ES-I3 (cell line): ENCODE data around the gene ANAPC15.
"Not testable (repeated sequence)": the region's sequence is repeated elsewhere in the genome, so short reads cannot be mapped to it uniquely, and the experiment has no call there.

ENCODE experiments used
- H3K36me3 ChIP-seq: 2 replicates; pipeline ENCODE4 v1.6.1; 2013; ENCODE audit warnings: mild to moderate bottlenecking, low read length, control low read depth, moderate library complexity; ENCODE audit not compliant: insufficient read depth
- H3K4me1 ChIP-seq: 2 replicates; pipeline ENCODE4 v1.6.1; 2013; ENCODE audit warnings: mild to moderate bottlenecking, control low read depth, low read length; ENCODE audit not compliant: insufficient read depth
- H3K9ac ChIP-seq: 2 replicates; pipeline ENCODE4 v1.6.1; 2013; ENCODE audit warnings: low read depth, mild to moderate bottlenecking, low read length, moderate library complexity
- H3K9me3 ChIP-seq: 2 replicates; pipeline ENCODE4 v1.6.1; 2013; ENCODE audit warnings: mild to moderate bottlenecking, low read length, moderate library complexity; ENCODE audit not compliant: control insufficient read depth, insufficient read depth

Gene ANAPC15

DNA sequence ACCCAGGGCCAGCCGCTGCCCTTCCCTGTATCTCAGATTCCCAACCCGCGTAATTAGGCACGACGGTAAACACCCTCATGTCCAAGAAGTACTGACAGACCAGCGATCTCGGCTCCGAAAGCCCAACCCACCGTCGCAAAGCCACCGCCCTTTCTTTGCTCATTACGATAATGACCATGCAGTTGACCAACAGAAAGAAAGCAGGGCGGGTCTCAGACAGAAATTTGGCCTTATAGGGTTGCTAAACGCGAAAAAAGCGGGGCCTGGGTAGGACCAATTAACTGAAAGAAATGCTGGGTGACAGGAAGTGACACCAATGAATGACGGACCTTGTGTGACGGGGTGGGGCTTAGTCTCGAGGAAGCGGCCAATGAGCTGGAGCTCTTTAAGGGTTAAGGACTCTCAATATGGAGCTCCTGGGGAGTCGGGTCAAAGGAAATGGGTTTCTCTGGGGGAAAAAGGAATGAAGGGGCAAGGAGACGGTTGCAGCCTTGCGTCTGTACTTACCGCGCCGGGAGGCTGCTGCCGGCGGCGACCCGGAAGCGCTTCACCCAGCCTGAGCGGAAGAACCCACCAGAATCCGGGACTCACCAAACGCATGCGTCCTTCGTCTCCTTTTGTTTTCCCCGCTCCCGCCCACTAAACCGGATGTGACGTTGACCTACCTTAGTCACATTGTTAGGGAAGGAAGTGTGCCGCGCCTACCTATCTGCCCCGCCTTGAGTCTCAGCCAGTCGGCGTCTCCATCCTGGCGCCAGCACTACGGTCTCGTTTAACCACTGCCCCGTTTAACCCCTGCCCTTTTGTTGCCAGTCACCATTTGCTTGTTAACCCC, at the start of gene ANAPC15:
TSS of gene ANAPC15 (minus strand) at position 553 of the 835 bp plus-strand sequence. CDS start 1,419 bp downstream, outside the sequence.
- H3K4me1 ChIP-seq = peaks cover 4% of the 10 kb centered on the region; the same call in 1 of the 2 replicates
- no peaks in the 10 kb centered on the region for H3K36me3 ChIP-seq

DNA sequence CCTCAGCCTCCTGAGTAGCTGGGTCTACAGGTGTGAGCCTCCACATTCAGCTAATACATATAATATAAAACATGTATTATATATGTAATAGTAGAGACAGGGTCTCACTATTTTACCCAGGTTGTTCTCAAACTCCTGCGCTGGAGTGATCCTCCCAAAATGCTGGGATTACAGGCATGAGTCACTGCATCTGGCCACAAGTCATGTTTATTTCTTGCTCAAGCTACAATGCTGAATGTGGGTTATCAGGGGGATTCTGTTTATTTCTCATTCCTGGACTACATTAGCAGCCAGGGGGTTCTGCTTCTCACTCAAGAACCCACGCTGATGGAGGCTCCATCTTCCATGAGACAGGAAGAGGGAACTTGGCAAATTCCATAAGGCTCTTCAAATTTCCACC, 47.8 kb upstream of the ANAPC15 start:
- no peaks in the 10 kb centered on the region for H3K36me3 ChIP-seq
- no peak overlapping the region for H3K9ac ChIP-seq
- no peaks in the 10 kb centered on the region for H3K4me1 ChIP-seq
- no peaks in the 10 kb centered on the region; the same call in 1 of the 2 replicates for H3K9me3 ChIP-seq

More for the DNA sequence above, at the start of gene ANAPC15:
- no peaks in the 10 kb centered on the region for H3K9me3 ChIP-seq
- peak within 1 kb of the TSS; percentile 96 for H3K9ac ChIP-seq

DNA sequence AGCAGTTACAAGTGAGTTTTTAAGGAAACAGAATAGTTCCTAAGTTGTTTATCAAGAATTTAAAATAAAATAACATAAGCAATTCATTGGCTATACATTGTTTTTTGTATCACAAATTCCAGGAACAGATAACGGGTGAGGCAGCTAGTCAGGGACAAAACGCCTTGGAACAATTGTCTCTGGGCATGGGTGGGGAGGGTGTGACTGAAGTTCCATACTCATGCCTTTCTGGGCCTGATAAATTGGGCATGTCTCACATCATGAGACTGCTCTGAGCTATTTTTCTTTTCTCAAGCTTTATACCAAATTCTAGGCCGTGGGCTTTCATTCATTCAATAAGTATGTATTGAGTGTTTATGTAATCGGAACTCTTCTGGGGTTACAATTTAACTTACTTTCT, 44.6 kb upstream of the ANAPC15 start:
- no peaks in the 10 kb centered on the region; the same call in 1 of the 2 replicates for H3K9me3 ChIP-seq
- no peaks in the 10 kb centered on the region for H3K4me1 ChIP-seq
- H3K36me3 ChIP-seq = no peaks in the 10 kb centered on the region
- no peak overlapping the region for H3K9ac ChIP-seq

DNA sequence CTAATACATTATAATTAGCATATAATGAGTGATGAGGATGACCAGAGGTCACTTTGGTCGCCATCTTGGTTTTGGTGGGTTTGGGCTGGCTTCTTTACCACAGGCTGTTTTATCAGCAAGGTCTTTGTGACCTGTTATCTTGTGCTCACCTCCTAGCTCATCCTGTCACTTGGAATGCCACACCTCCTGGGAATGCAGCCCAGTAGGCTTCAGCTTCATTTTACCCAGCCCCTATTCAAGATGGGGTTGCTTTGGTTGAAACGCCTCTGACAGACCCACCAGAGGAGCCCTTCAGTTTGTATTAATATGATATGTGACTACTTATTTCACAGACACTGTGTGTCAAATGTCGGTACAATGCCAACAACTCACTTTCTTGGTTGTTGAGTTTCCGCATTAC, 43.3 kb upstream of the ANAPC15 start:
- Histone ChIP-seq H3K9ac (no peak overlapping the region), H3K36me3 (no peaks in the 10 kb centered on the region), H3K4me1 (no peaks in the 10 kb centered on the region), H3K9me3 (no peaks in the 10 kb centered on the region)

DNA sequence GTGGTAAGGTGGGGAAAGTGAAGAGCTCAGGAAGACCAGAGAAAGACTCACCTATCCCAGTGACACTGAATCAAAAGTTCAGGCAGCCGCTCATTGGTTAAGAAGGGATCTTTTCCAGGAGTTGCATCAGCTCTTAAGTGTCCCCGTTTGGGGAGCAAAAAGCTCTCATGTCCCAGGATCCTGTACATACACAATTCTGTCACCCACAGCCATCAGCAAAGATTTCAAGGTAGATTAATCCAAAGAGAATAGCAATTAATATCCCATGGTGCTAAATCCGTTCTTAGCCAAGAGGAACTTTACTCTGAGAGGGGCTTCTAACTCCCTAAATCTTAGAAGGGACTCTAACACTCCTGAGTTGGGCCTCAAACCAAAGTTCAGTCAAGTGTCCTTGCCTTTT, 42.3 kb upstream of the ANAPC15 start:
- Histone ChIP-seq H3K9ac (no peak overlapping the region), H3K9me3 (no peaks in the 10 kb centered on the region)

DNA sequence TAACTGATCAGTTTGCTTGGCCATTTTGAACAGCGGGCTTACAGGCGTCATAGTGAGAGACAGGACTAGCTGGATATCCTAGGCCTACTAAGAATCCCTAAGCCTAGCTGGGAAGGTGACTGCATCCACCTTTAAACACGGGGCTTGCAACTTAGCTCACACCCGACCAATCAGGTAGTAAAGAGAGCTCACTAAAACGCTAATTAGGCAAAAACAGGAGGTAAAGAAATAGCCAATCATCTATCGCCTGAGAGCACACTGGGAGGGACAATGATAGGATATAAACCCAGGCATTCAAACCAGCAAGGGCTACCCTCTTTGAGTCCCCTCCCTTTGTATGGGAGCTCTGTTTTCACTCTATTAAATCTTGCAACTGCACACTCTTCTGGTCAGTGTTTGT, 41.4 kb upstream of the ANAPC15 start:
- not testable (repeated sequence) for H3K4me1 ChIP-seq, H3K9ac ChIP-seq, H3K36me3 ChIP-seq, H3K9me3 ChIP-seq

More for the DNA sequence above, 42.3 kb upstream of the ANAPC15 start:
- Histone ChIP-seq H3K36me3 (no peaks in the 10 kb centered on the region), H3K4me1 (no peaks in the 10 kb centered on the region)

DNA sequence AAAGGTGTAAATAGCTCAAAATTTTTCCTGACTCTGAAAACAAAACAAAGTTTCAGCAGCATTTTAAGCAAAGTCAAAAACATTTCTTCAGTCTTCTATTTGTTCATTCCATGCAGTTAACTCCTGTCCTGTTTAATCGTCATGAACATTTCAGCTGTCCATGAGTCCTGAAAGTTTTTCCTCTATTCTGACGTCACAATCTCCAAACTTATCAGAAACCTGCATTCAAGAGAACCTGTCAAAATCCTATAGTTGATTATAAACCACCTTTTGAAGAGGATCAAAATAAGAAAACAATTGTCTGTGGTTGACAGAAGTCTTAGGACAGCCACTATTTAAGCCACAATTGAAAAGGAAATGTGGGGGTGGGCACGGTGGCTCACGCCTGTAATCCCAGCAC, 38.4 kb upstream of the ANAPC15 start:
- no peak overlapping the region for H3K9ac ChIP-seq
- H3K36me3 ChIP-seq = no peaks in the 10 kb centered on the region
- no peaks in the 10 kb centered on the region for H3K9me3 ChIP-seq
- H3K4me1 ChIP-seq = no peaks in the 10 kb centered on the region

DNA sequence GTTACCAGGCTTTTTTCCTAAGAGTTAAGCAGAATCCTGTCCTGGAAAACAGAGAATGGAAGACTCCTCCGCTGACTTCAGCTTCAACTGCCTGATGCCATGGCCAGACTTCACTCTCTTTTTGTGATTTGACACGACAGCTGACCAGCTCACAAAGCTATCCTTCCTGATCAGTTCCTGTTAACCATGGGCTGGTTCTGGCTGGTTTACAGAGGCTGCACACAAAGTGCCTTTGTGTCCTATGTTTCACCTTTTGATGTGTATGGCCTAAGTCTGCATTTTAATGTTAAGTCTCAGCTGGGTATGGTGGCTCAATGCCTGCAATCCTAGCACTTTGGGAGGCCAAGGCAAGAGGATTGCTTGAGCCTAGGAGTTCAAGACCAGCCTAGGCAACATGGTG, 34.1 kb upstream of the ANAPC15 start:
- no peak overlapping the region for H3K9ac ChIP-seq
- H3K36me3 ChIP-seq = no peaks in the 10 kb centered on the region
- no peaks in the 10 kb centered on the region for H3K4me1 ChIP-seq
- H3K9me3 ChIP-seq = no peaks in the 10 kb centered on the region

DNA sequence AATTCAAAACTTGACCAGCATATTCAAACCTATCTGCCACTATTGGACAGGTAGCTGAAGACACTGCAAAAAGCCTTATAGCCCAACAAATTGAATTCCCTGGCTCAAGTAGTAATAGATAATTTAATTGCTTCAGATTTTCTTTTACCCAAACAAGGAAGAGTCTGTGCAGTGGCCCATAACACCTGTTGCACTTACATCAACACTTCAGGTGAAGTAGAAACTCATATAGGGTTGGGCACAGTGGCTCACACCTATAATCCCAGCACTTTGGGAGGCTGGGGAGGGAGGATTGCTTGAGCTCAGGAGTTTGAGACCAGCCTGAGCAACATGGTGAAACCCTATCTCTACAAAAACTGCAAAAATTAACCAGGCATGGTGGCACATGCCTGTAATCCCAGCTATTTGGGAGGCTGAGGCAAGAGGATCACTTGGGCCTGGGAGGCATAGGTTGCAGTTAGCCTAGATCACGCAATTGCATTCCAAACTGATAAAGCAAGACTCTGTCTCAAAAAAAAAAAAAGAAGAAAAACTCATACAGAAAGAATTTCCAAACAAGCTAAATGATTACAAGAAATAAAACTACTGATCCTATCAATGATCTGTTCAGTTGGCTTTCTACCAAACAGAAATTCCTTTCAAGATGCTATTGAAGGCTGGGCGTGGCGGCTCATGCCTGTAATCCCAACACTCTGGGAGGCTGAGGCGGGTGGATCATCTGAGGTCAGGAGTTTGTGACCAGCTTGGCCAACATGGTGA, 32.5 kb upstream of the ANAPC15 start:
- H3K36me3 ChIP-seq = no peaks in the 10 kb centered on the region
- no peaks in the 10 kb centered on the region for H3K4me1 ChIP-seq
- H3K9ac ChIP-seq = no peak overlapping the region
- H3K9me3 ChIP-seq = no peaks in the 10 kb centered on the region

DNA sequence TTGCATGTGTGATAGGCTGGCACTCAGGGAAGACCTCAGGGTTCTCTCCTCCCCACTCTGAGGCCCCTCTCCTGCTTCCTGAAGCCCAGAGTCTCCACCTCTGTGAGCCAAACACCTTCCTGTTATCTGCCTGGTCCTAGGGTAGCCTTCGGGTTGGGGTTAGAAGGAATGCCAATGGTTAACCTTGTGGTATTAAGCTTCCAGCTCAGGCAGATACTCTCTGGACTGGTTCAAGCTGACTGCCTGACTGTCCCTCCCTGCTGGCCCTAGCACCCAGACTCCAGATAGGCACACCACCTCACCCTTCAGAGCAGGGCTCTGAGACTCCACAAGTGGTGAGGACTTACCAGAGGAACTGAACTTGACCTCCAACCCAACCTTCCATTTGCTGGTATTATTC, 30.0 kb upstream of the ANAPC15 start:
- not testable (repeated sequence) for H3K9me3 ChIP-seq, H3K9ac ChIP-seq, H3K36me3 ChIP-seq, H3K4me1 ChIP-seq

DNA sequence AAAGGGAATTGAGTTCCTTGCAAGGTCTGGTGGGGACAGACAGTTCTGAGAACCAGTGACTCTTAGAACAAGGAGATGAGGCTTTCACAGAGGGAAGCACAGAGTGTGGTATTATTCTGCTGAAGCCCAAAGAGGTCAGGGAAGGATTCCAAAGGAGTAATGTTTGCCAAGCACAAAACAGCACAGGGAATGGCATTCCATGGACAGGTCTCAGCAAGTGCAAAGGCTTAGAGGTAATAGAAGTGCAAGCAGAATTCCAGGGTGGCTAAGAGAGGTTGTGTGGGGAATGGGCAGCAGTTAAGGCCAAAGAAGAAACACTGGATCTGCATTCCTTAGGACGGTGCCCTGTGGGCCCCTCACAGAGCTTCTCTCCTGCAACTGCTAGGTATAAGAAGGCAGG, 29.6 kb upstream of the ANAPC15 start:
- H3K9ac ChIP-seq, H3K4me1 ChIP-seq, H3K36me3 ChIP-seq: not testable (repeated sequence)

DNA sequence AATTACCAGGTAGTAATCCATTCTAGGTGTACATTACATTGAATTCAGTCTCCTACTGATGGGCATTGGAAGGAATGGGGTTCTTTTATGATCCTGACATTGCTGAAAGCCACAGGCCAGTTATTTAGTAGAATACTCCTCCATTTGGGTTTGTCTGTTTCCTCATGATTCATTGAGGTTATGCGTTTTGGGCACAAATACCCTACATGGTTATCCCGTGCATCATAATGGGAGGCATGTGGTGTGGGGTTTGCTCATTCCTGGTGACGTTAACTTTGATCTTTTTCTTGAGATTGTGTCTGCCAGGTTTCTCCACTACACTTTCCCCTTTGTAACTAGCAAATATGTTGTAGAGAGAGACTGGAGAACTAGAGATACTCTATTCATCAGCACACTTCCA, 28.6 kb upstream of the ANAPC15 start:
- no peaks in the 10 kb centered on the region for H3K9me3 ChIP-seq
- H3K9ac ChIP-seq = no peak overlapping the region
- H3K4me1 ChIP-seq = no peaks in the 10 kb centered on the region
- H3K36me3 ChIP-seq = no peaks in the 10 kb centered on the region

More for the DNA sequence above, 29.6 kb upstream of the ANAPC15 start:
- H3K9me3 ChIP-seq = not testable (repeated sequence)

DNA sequence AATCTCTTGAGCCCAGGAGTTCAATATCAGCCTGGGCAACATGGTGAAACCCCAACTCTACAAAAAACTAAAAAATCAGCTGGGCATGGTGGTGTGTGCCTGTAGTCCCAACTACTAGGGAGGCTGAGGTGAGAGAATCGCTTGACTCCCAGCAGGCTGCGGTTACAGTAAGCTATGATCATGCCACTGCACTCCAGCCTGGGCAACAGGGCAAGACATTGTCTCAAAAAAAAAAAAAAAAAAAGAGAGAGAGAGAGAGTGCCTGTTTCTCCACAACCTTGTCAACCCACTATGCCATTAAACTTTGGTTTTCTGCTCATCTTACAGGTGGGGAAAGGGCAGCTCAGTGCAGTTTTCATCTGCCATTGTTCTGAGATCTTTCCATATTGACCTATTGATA, 28.2 kb upstream of the ANAPC15 start:
- no peaks in the 10 kb centered on the region for H3K36me3 ChIP-seq
- no peak overlapping the region for H3K9ac ChIP-seq
- H3K4me1 ChIP-seq = no peaks in the 10 kb centered on the region
- H3K9me3 ChIP-seq = no peaks in the 10 kb centered on the region

DNA sequence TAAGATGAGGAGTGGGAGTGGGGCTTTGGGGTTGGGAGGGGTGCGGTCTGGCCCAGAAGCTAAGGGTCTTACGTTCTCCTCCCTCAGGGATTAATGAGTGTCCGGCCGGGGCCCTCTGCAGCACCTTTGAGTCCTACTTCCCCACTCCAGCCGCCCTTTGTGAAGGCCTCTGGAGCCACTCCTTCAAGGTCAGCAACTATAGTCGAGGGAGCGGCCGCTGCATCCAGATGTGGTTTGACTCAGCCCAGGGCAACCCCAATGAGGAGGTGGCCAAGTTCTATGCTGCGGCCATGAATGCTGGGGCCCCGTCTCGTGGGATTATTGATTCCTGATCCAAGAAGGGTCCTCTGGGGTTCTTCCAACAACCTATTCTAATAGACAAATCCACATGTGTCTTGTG, 27.0 kb upstream of the ANAPC15 start:
- H3K9me3 ChIP-seq = no peaks in the 10 kb centered on the region
- no peaks in the 10 kb centered on the region for H3K4me1 ChIP-seq
- no peak overlapping the region for H3K9ac ChIP-seq
- H3K36me3 ChIP-seq = no peaks in the 10 kb centered on the region

DNA sequence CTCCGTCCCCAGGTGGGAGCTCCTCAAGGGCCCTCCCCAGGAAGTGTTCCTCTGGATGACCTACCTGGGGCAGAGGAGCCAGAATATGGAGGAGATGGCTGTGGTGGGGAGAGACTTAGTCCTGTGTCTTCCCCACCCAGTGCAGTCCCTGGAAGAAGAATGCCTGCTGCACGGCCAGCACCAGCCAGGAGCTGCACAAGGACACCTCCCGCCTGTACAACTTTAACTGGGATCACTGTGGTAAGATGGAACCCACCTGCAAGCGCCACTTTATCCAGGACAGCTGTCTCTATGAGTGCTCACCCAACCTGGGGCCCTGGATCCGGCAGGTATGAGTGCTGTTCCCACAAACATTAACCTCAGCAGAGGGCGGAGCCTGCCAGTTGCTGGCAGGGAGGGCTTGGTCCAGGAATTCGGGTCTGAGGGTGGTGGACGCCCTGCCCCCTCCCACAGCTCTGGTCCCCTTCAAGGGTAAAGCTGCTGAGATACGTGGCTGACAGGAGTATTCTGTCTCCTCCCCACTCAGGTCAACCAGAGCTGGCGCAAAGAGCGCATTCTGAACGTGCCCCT, 26.4 kb upstream of the ANAPC15 start:
- Histone ChIP-seq H3K9ac (no peak overlapping the region), H3K36me3 (no peaks in the 10 kb centered on the region)

More for the DNA sequence above, 26.4 kb upstream of the ANAPC15 start:
- Histone ChIP-seq H3K9me3 (no peaks in the 10 kb centered on the region), H3K4me1 (no peaks in the 10 kb centered on the region)
